HEK293T (cell line): ENCODE data around the gene TFDP1.

Source experiments
- CTCF ChIA-PET: fragments of 350-600 bp; formaldehyde crosslinking; extraction: SDS; loops from one replicate; lab custom pipeline; 2021; ENCODE audit warnings: antibody characterized with exemption, inconsistent platforms; lab: Yijun Ruan, JAX
- POLR2A ChIA-PET: fragments of 350-600 bp; formaldehyde crosslinking; extraction: SDS; loops from one replicate; lab custom pipeline; 2020; ENCODE audit warnings: antibody characterized with exemption, inconsistent platforms; lab: Yijun Ruan, JAX
- DNase-seq: peaks from one replicate; pipeline ENCODE4 v3.0.0; 2012; ENCODE audit warnings: mixed read lengths; ENCODE audit errors: extremely low spot score
- ARNT ChIP-seq: fragments of 450-650 bp; IDR thresholded peaks from 2 replicates; pipeline ENCODE4 v1.6.1; 2017; ENCODE audit warnings: mild to moderate bottlenecking
- BHLHE40 ChIP-seq: fragments of 450-650 bp; IDR thresholded peaks from 2 replicates; pipeline ENCODE4 v1.6.1; 2016; ENCODE audit warnings: mild to moderate bottlenecking, moderate library complexity, borderline replicate concordance
- CTBP1 ChIP-seq: fragments of 450-650 bp; IDR thresholded peaks from 2 replicates; pipeline ENCODE4 v1.6.1; 2016; ENCODE audit warnings: borderline replicate concordance
- ELF4 ChIP-seq: fragments of 450-650 bp; IDR thresholded peaks from 2 replicates; pipeline ENCODE4 v1.6.1; 2017; ENCODE audit warnings: antibody characterized with exemption
- FOXA1 ChIP-seq: fragments of 450-650 bp; IDR thresholded peaks from 2 replicates; pipeline ENCODE4 v1.6.1; 2016; ENCODE audit warnings: mild to moderate bottlenecking
- FOXK2 ChIP-seq: fragments of 450-650 bp; IDR thresholded peaks from 2 replicates; pipeline ENCODE4 v1.6.1; 2016; ENCODE audit warnings: mild to moderate bottlenecking
- FOXM1 ChIP-seq: fragments of 450-650 bp; IDR thresholded peaks from 2 replicates; pipeline ENCODE4 v1.6.1; 2017; ENCODE audit warnings: mild to moderate bottlenecking, borderline replicate concordance
- HDGF ChIP-seq: fragments of 450-650 bp; IDR thresholded peaks from 2 replicates; pipeline ENCODE4 v1.6.1; 2017; ENCODE audit warnings: antibody characterized with exemption, borderline replicate concordance
- L3MBTL2 ChIP-seq: fragments of 450-650 bp; conservative IDR thresholded peaks from 2 replicates; pipeline ENCODE4 v1.6.1; 2016; ENCODE audit warnings: mild to moderate bottlenecking
- LEF1 ChIP-seq: fragments of 450-650 bp; IDR thresholded peaks from 2 replicates; pipeline ENCODE4 v1.6.1; 2017; ENCODE audit warnings: mild to moderate bottlenecking, borderline replicate concordance
- NFRKB ChIP-seq: fragments of 450-650 bp; IDR thresholded peaks from 2 replicates; pipeline ENCODE4 v1.6.1; 2016; ENCODE audit warnings: mild to moderate bottlenecking, moderate library complexity
- PKNOX1 ChIP-seq: fragments of 450-650 bp; IDR thresholded peaks from 2 replicates; pipeline ENCODE4 v1.6.1; 2016
- SP1 ChIP-seq: fragments of 450-650 bp; IDR thresholded peaks from 2 replicates; pipeline ENCODE4 v1.6.1; 2017
- SUZ12 ChIP-seq: fragments of 450-650 bp; IDR thresholded peaks from 2 replicates; pipeline ENCODE4 v1.6.1; 2016; ENCODE audit warnings: mild to moderate bottlenecking
- TARDBP ChIP-seq: fragments of 450-650 bp; IDR thresholded peaks from 2 replicates; pipeline ENCODE4 v1.6.1; 2016
- ZNF384 ChIP-seq: fragments of 450-650 bp; IDR thresholded peaks from 2 replicates; pipeline ENCODE4 v1.6.1; 2016

The TFDP1 gene

GRCh38 chr13:113605461-113605860, 20.9 kb downstream of the TFDP1 start:
- POLR2A ChIA-PET, result no interaction called here
- DNase-seq, result no peak
- TF ChIP-seq FOXA1 (no peak), NFRKB (no peak), FOXM1 (no peak), FOXK2 (no peak), CTBP1 (no peak), ZNF384 (no peak), LEF1 (no peak), PKNOX1 (no peak)
- CTCF ChIA-PET, result no interaction called here

GRCh38 chr13:113605866-113606438, 21.4 kb downstream of the TFDP1 start:
- no peak for DNase-seq
- POLR2A ChIA-PET, result no interaction called here
- TF ChIP-seq SP1 (no peak), ELF4 (no peak), LEF1 (no peak), SUZ12 (no peak), CTBP1 (no peak), FOXM1 (no peak), FOXK2 (no peak), FOXA1 (no peak), TARDBP (no peak), HDGF (no peak)
- CTCF ChIA-PET, result no interaction called here

GRCh38 chr13:113607056-113607888, 22.7 kb downstream of the TFDP1 start:
- POLR2A ChIA-PET, result no interaction called here
- no peak for DNase-seq
- no peak for TF ChIP-seq FOXM1
- no peak for TF ChIP-seq HDGF
- no peak for TF ChIP-seq LEF1
- CTCF ChIA-PET, result no interaction called here

GRCh38 chr13:113607889-113608635, 23.5 kb downstream of the TFDP1 start:
- ChIA-PET CTCF (no interaction called here), POLR2A (no interaction called here)
- no peak for DNase-seq
- TF ChIP-seq TARDBP, result no peak
- no peak for TF ChIP-seq NFRKB
- no peak for TF ChIP-seq FOXA1
- TF ChIP-seq ARNT, result no peak
- TF ChIP-seq FOXK2, result no peak
- no peak for TF ChIP-seq FOXM1
- TF ChIP-seq LEF1, result no peak
- no peak for TF ChIP-seq ELF4
- TF ChIP-seq SP1, result no peak
- TF ChIP-seq HDGF, result no peak
- no peak for TF ChIP-seq ZNF384
- no peak for TF ChIP-seq L3MBTL2

GRCh38 chr13:113608967-113609533, 24.5 kb downstream of the TFDP1 start:
- ChIA-PET CTCF (no interaction called here), POLR2A (no interaction called here)
- no peak for TF ChIP-seq TARDBP
- no peak for TF ChIP-seq L3MBTL2
- no peak for TF ChIP-seq FOXA1
- TF ChIP-seq HDGF, result no peak
- TF ChIP-seq ELF4, result no peak
- TF ChIP-seq BHLHE40, result no peak
- TF ChIP-seq CTBP1, result no peak
- TF ChIP-seq NFRKB, result no peak
- TF ChIP-seq PKNOX1, result no peak
- no peak for TF ChIP-seq SP1
- TF ChIP-seq FOXM1, result no peak
- TF ChIP-seq SUZ12, result no peak
- TF ChIP-seq FOXK2, result no peak
- no peak for TF ChIP-seq LEF1
- no peak for TF ChIP-seq ARNT
- TF ChIP-seq ZNF384, result no peak
- no peak for DNase-seq

GRCh38 chr13:113609616-113610015, 25.1 kb downstream of the TFDP1 start:
- ChIA-PET POLR2A (no interaction called here), CTCF (no interaction called here)
- no peak for TF ChIP-seq NFRKB
- no peak for TF ChIP-seq FOXM1
- no peak for TF ChIP-seq TARDBP
- TF ChIP-seq FOXA1, result no peak
- no peak for TF ChIP-seq FOXK2
- no peak for TF ChIP-seq L3MBTL2
- no peak for TF ChIP-seq SUZ12
- no peak for TF ChIP-seq ZNF384
- no peak for TF ChIP-seq ELF4
- no peak for DNase-seq
